T-helper 1 cell (primary cell): ENCODE measurements around the gene SF3A2.

ENCODE experiments used
- DNase-seq, 5 donors: peaks; one replicate each; pipeline ENCODE4 v3.0.0-alpha.2; 2012 to 2020

SF3A2 gene

GRCh38 chr19:2255112-2255845, 18.7 kb downstream of the SF3A2 start:
- DNase-seq, result no peak

DNA sequence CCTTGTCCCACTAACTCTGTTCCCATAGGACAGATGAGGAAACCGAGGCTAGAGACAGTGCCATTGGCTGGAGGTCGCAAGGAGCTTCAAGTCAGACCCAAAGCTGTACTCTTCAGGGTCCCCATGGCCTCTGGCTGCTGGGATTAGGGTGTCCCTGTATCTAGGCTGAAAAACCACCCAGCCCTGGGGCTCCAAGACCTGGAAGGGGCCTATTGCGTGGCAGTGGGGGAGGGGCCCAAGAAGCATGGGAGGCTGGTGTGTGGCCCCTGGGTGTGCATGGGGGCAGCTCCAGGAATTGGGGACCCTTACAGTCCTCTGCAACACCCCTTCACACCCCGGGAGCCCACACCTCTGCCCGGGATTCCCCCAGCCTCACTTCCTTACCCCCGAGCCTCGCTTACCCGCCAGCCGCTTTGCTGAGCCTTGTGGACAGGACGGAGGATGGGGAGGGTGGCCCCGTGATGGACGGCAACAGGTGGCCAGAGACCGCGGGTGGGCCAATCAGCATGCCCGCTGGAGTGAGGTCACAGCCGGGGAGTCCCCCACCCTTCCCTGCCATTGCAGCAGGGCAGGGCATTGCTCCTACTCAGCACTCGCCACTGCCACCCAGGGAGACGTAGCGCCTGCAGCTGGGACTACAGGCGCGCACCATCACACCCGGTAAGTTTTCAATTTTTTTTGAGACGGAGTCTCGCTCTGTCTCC, 19.5 kb downstream of the SF3A2 start, which contains the start of gene JSRP1:
Gene JSRP1, minus strand, starts transcription at position 436 of the 704 bp plus-strand sequence. CDS start 1,103 bp downstream, outside the sequence.
- no peak for DNase-seq

- no peak for DNase-seq
Measured at GRCh38 chr19:2259336-2259735, 22.7 kb downstream of the SF3A2 start.

GRCh38 chr19:2260341-2260805, 23.7 kb downstream of the SF3A2 start:
- peak in 1 of 5 donors; percentile 47 for DNase-seq

- DNase-seq, result peak in 3 of 5 donors; percentile 41 to 65 (median 44)
Measured at GRCh38 chr19:2261438-2262172, 25.0 kb downstream of the SF3A2 start.

- DNase-seq, result no peak
Measured at GRCh38 chr19:2266183-2266993, 29.8 kb downstream of the SF3A2 start.

- DNase-seq, result no peak
Measured at GRCh38 chr19:2268480-2268830, 31.8 kb downstream of the SF3A2 start.

- no peak for DNase-seq
Measured at GRCh38 chr19:2268861-2269243, 32.2 kb downstream of the SF3A2 start.

DNA sequence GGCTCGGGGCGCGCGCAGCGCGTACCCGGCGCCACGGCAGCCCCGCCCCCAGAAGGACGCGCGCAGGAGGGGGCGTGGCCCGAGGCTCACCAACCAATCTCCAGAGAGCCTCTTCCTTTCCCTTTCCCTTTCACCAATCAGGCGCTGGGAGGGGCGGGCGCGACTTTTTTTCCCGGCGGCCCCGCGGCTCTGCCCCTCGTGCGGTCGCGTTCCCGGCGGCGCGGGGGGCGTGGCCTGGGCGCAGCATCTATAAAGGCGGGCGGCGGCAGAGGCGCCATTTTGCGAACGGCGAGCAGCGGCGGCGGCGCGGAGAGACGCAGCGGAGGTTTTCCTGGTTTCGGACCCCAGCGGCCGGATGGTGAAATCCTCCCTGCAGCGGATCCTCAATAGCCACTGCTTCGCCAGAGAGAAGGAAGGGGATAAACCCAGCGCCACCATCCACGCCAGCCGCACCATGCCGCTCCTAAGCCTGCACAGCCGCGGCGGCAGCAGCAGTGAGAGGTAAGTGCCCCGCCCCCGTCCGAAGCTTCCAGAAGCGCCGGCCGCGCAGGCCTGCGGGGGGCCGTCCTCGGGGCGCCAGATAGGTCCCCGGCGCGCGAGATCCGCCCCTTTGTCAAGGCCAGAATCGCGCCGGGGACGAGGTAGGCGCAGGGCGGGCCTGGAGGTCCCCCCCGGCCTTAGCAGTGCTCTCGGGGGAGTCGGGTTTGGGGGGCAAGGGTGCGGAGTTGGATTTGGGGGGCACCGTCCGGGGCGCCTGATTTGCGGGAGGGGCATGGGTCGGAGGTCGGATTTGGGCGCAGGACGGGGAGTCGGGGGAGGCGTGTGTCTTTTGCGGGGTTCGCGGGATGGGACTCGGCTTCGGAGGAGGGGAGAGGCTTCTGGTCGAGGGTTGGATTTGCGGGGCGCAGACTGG, 32.9 kb downstream of the SF3A2 start:
- peak; percentile 97 to 98 (median 97) for DNase-seq

- DNase-seq, result peak in 2 of 5 donors; percentile 44 to 45
Measured at GRCh38 chr19:2270157-2270422, 33.5 kb downstream of the SF3A2 start.

DNA sequence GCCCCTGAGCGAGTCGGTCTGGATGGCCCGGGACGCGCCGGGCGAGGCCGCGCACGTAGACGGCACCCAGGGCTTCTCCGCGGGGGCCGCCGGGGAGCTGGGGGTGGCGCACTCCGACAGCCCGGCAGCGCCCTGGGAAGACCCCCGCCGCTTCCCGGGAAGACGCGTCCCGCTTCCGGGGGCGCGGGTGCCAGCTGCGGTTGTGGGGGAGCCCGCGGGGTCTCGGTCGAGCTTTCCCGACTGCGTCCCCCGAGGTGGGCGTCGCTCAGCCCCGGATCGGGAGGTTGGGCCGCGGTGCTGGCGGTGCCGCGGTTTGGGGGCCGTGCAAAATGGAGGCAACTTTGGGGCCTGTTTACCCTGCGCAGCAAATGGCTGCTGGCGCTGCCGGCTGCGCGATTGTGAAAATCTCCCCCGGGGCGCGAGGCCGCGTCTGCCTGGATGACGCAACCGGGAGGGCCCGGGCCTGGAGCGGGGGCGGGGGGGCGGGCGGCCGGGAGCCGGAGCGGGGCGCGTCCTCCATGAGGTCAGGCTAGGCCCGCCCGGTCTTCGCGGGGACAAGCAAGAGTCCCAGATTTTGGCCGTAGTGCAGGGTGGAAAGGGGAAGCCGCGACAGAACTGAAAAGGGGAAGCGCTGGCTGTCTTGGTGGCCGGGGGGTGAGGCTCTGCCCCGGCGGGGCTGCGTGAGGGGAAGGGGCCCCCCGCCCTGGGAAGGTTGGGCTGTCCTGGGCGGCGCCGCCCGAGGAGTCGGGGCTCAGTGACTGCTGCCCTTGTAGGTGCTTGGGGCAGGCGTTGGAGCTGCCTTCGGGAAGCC, 34.0 kb downstream of the SF3A2 start:
- DNase-seq, result peak; percentile 42 to 79 (median 56)

DNA sequence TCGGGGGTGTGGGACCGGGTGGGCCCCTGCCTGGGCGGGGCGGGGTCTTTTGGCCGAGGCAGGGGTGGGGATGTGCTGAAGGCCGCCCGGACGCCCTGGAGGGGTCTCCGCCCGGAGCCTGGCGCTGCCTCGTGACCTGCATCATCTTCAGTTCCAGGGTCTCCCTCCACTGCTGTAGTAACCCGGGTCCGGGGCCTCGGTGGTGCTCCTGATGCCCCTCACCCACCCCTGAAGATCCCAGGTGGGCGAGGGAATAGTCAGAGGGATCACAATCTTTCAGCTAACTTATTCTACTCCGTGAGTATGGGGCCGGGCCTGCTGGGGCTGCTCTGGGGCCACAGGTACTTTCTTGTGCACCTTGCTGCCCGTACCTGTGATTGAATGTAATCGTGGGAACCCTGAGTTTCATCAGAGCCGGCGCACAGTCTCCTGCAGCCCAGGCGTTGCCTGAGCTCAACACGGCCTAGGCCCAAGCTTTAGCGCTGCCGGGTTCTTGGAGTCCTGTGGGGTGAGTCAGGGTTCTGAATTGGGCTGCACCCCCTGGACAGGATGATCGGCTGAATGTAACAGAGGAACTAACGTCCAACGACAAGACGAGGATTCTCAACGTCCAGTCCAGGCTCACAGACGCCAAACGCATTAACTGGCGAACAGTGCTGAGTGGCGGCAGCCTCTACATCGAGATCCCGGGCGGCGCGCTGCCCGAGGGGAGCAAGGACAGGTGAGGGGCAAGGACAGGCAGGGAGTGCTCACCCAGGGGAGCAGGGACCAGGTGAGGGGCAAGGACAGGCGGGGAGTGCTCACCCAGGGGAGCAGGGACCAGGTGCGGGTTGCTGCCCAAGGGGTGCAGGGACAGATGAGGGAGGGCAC, 34.8 kb downstream of the SF3A2 start:
- DNase-seq, result peak in 1 of 5 donors; percentile 18

GRCh38 chr19:2273356-2274184, 36.9 kb downstream of the SF3A2 start:
- DNase-seq, result peak; percentile 62 to 88 (median 65)

DNA sequence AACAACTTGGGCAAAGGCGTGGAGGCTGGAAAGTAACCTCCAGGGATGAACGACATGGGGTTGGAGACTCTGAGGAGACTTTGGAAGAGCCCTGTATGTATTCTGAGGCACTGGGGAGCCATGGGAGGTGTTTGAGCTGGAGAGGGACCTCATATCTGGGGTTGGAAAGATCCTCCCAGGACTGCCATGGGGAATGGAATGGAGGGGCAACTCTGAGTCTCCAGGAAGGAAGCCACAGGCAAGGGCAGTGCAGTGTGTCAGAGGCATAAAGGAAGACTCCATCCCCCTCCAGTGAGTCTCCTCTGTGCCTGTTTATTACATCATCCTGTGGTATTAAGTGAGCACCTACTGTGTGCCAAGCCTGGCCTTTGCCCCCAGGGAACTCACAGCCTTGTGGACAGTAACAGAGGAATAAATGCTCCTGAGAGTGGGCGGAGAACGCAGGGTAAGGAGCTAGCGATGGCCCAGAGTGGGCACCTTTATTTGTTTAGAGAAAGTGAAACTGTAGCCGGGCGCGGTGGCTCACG, 37.6 kb downstream of the SF3A2 start:
- no peak for DNase-seq

DNA sequence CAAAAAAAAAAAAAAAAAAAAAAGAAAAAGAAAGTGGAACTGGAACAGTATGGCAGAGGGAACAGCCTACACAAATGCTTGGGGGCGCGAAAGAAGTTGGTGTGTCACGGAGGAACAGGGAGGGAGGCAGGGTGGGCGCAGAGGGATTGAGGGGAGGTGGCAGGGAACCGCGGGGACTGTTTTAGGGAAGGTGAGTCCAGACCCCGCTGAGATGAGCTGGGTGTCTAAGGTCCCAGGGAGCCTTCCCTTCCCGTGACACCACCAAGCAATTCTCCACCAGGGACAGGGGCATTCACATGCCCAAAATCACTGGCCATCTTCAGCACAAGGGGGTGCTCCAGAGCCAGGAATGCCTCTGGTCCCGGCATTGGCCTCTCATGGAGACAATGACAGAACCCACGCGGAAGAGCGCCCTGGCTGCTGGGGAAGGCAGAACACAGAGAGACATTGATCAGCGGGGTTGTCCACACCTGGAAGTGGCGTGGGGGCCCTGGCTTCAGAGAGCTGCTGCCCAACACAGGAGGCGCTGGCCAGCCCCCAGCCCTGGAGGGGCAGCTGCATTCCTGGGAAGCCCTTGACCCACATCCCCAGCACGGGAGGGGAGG, 38.4 kb downstream of the SF3A2 start:
- DNase-seq, result peak in 1 of 5 donors; percentile 41

- no peak for DNase-seq
Measured at GRCh38 chr19:2275588-2276428, 39.2 kb downstream of the SF3A2 start.

GRCh38 chr19:2276429-2276986, 39.9 kb downstream of the SF3A2 start:
- DNase-seq, result no peak
